WTC11 (cell line): ENCODE results near the gene LPCAT1. TPM values are rescaled to one million over a fixed set of nuclear protein-coding genes. Genes with fewer than 3 reads are reported as not detected.
A peak's percentile ranks its signal among the peaks of the same experiment; 100 is the strongest.

Experiments used
- ATAC-seq: fragments of 200-7000 bp; cut with Tn5 transposase; 2 replicates; pipeline ENCODE4 v1.10.0; 2021; ENCODE audit warnings: mild to moderate bottlenecking, moderate library complexity
- CTCF ChIA-PET: fragments of 300-600 bp; sonication (Branson Sonifier 250); formaldehyde crosslinking; loops from one replicate; lab custom pipeline; 2021; ENCODE audit warnings: antibody characterized with exemption; lab: Charles Lee
- POLR2A ChIA-PET: fragments of 350-600 bp; sonication (Branson Sonifier 250); formaldehyde crosslinking; loops from one replicate; lab custom pipeline; 2021; ENCODE audit warnings: antibody characterized with exemption; lab: Charles Lee
- DNase-seq: peaks from one replicate; pipeline ENCODE4 v3.0.0; 2021; ENCODE audit warnings: low spot score
- H3K27ac Mint-ChIP-seq: 2 replicates; pipeline ENCODE4 v1.8.0; 2021; ENCODE audit warnings: mixed read lengths
- H3K27me3 Mint-ChIP-seq: 2 replicates; pipeline ENCODE4 v1.8.0; 2021; ENCODE audit warnings: low read depth, mild to moderate bottlenecking, moderate library complexity, mixed read lengths
- H3K36me3 Mint-ChIP-seq: 2 replicates; pipeline ENCODE4 v1.8.0; 2021; ENCODE audit warnings: mixed read lengths
- H3K4me1 Mint-ChIP-seq: 2 replicates; pipeline ENCODE4 v1.8.0; 2022; ENCODE audit warnings: mixed read lengths
- H3K4me3 Mint-ChIP-seq: 2 replicates; pipeline ENCODE4 v1.8.0; 2021; ENCODE audit warnings: mild to moderate bottlenecking, moderate library complexity, mixed read lengths
- H3K9me3 Mint-ChIP-seq: 2 replicates; pipeline ENCODE4 v1.8.0; 2021; ENCODE audit warnings: mixed read lengths
- AFF4 ChIP-seq: sonication (generic); formaldehyde crosslinking; IDR thresholded peaks from 2 replicates; pipeline ENCODE4 v1.8.1; 2023; ENCODE audit warnings: mild to moderate bottlenecking, missing genetic modification reagents, borderline replicate concordance
- CTCF ChIP-seq: fragments of 200-600 bp; IDR thresholded peaks from 2 replicates; pipeline ENCODE4 v1.8.0; 2022; ENCODE audit warnings: antibody characterized with exemption
- ELF4 ChIP-seq: sonication (generic); formaldehyde crosslinking; IDR thresholded peaks from 2 replicates; pipeline ENCODE4 v1.8.1; 2022; ENCODE audit warnings: low read depth, mild to moderate bottlenecking, moderate library complexity, missing genetic modification reagents
- MXD4 ChIP-seq: fragments of 250-450 bp; sonication (Bioruptor Pico); IDR thresholded peaks from 2 replicates; pipeline ENCODE4 v1.8.0; 2021; ENCODE audit warnings: mild to moderate bottlenecking, moderate library complexity, borderline replicate concordance
- PRDM15 ChIP-seq: sonication (generic); formaldehyde crosslinking; IDR thresholded peaks from 2 replicates; pipeline ENCODE4 v1.8.0; 2022; ENCODE audit warnings: missing genetic modification reagents
- PREB ChIP-seq: sonication (generic); formaldehyde crosslinking; IDR thresholded peaks from 2 replicates; pipeline ENCODE4 v1.8.1; 2022; ENCODE audit warnings: mild to moderate bottlenecking, missing genetic modification reagents, moderate library complexity, borderline replicate concordance
- RELA ChIP-seq: sonication (generic); formaldehyde crosslinking; IDR thresholded peaks from 2 replicates; pipeline ENCODE4 v1.8.1; 2022; ENCODE audit warnings: missing genetic modification reagents, mild to moderate bottlenecking, borderline replicate concordance
- USF1 ChIP-seq: sonication (generic); formaldehyde crosslinking; IDR thresholded peaks from 2 replicates; pipeline ENCODE4 v1.8.0; 2022; ENCODE audit warnings: mild to moderate bottlenecking, missing genetic modification reagents
- ZBTB21 ChIP-seq: sonication (generic); formaldehyde crosslinking; IDR thresholded peaks from 2 replicates; pipeline ENCODE4 v1.8.1; 2023; ENCODE audit warnings: mild to moderate bottlenecking, missing genetic modification reagents, borderline replicate concordance
- ZNF219 ChIP-seq: sonication (generic); formaldehyde crosslinking; IDR thresholded peaks from 2 replicates; pipeline ENCODE4 v1.8.0; 2023; ENCODE audit warnings: missing genetic modification reagents, mild to moderate bottlenecking, borderline replicate concordance
- ZNF512 ChIP-seq: sonication (generic); formaldehyde crosslinking; IDR thresholded peaks from 2 replicates; pipeline ENCODE4 v1.8.1; 2022; ENCODE audit warnings: missing genetic modification reagents, borderline replicate concordance
- ZNF532 ChIP-seq: fragments of 250-450 bp; sonication (Bioruptor Pico); IDR thresholded peaks from 2 replicates; pipeline ENCODE4 v1.9.0; 2021; ENCODE audit warnings: mild to moderate bottlenecking, borderline replicate concordance
- total RNA-seq: library from RNA; stranded (reverse); gene quantifications from 3 replicates; pipeline ENCODE4 v1.2.3, GENCODE V29; 2021

Gene LPCAT1
- total RNA-seq, 1 experiment from 2014 or later, result 206 TPM

GRCh38 chr5:1521671-1522600 lies 1.8 kb downstream of the LPCAT1 start (continued):
- TF ChIP-seq ZNF512 (CRISPR knock-in tag), result no peak
- TF ChIP-seq ZNF219 (CRISPR knock-in tag), result 0 out of 2 replicates have a peak, but pooled peaks have one; percentile 41
- TF ChIP-seq ELF4 (CRISPR knock-in tag), result no peak

- CTCF ChIA-PET, result interaction anchor here (2.0 kb wide), 1 partner anchor 9 kb away, joined by 6 read pairs; no protein-coding TSS in a partner anchor
- POLR2A ChIA-PET, result interaction anchor here (0.5 to 2.4 kb wide), 3 partner anchors 9 to 167 kb away, joined by 3 to 7 read pairs (median 3); no protein-coding TSS in a partner anchor
- Mint-ChIP-seq H3K36me3 (peaks cover 21% of the 10 kb centered on the region), H3K4me1 (peaks cover 62% of the 10 kb centered on the region), H3K27me3 (no peaks in the 10 kb centered on the region; the same call in 1 of the 2 replicates), H3K9me3 (no peaks in the 10 kb centered on the region), H3K27ac (peak overlapping the region; percentile 52), H3K4me3 (peak overlapping the region; percentile 81; the same call in 1 of the 2 replicates)
- ATAC-seq, result no peak
- DNase-seq, result peak; percentile 9
- no peak for TF ChIP-seq PREB
- TF ChIP-seq MXD4 (CRISPR knock-in tag), result no peak
- TF ChIP-seq ZBTB21 (CRISPR knock-in tag), result no peak
- TF ChIP-seq ZNF532, result no peak
- no peak for TF ChIP-seq AFF4
- no peak for TF ChIP-seq USF1 (CRISPR knock-in tag)
- no peak for TF ChIP-seq PRDM15 (CRISPR knock-in tag)
- TF ChIP-seq CTCF, result no peak
- no peak for TF ChIP-seq RELA (CRISPR knock-in tag)
Observed at GRCh38 chr5:1520791-1521453, 2.8 kb downstream of the LPCAT1 start.
